Activated gamma-delta T cell treated with Interleukin-2 at 50 U/mL for 16 hours (primary cell): ENCODE measurements around the gene PLCB3.

ENCODE experiments used
- DNase-seq: peaks from one replicate; pipeline ENCODE4 v3.0.0-alpha.2; 2020

Gene PLCB3

DNA sequence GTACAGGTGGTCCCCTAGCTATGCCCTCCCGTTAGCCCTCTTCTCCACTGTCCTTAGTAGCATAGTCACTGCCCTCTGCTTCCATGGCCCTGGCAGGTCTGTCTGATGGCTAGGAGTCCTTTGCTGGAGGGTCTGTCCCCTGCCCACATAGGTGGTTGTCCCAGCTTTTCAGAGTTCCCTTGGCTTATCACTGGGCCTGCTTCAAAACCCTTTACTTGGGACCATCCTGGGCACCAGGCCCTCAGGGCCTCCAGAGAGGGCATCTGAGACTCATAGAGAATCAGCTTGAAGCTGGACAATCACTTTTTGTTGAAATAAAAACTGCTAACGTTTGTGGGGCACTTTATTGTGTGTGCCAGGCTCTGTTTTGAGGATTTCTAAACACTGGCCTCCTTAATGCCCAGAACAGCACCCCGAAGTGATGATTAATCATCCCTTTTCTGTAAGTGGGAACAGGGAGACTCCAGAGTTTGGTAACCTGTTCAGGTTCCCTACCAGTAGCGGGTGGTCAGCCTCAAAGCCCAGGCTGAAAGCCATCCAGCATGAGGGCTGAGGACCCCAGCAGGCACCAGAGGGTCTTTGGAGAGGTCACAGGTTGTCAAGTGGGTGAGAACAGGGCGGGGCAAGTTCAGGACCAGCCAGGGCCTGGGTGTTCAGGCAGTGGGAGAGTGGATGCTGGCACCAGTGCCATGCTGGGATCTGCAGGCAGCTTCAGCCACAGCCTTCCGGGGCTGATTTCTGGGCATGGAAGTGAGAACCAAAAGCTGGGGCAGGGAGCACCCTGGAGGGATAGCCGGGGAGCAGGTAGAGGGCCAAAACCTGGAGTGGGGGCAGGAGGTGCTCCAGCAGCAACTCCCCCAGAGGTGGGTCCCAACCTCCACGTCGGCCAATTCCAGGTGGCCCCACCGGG lies 39.3 kb downstream of the PLCB3 start:
- no peak for DNase-seq

DNA sequence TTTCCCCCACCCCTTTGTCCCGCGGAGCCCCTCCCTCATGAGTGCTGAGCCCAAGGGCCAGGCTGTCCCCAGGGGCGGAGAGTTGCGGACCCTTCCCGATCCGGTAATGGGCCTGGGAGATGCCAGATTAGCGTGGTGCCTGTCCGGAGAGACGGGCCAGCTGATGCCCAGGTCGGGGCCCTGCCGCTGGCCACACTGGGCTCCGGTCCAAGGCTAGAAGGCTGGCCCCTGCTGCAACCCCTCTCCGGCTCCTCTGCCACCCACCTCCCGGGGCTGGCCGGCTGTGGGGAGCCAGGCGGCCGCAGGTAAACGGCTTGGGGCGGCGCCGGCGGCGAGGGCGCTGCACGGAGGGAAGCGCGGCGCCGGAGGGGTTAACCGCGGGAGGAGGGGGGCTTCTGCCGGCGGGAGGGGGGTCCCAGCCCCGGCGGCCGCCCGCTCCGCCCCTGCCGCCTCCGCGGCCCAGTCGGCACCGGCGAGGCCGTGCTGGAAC lies 40.0 kb downstream of the PLCB3 start, which contains the start of gene KCNK4:
Gene KCNK4, plus strand, starts transcription at position 41 of the 490 bp plus-strand sequence. CDS start 1,717 bp downstream, outside the sequence.
- DNase-seq = no peak

DNA sequence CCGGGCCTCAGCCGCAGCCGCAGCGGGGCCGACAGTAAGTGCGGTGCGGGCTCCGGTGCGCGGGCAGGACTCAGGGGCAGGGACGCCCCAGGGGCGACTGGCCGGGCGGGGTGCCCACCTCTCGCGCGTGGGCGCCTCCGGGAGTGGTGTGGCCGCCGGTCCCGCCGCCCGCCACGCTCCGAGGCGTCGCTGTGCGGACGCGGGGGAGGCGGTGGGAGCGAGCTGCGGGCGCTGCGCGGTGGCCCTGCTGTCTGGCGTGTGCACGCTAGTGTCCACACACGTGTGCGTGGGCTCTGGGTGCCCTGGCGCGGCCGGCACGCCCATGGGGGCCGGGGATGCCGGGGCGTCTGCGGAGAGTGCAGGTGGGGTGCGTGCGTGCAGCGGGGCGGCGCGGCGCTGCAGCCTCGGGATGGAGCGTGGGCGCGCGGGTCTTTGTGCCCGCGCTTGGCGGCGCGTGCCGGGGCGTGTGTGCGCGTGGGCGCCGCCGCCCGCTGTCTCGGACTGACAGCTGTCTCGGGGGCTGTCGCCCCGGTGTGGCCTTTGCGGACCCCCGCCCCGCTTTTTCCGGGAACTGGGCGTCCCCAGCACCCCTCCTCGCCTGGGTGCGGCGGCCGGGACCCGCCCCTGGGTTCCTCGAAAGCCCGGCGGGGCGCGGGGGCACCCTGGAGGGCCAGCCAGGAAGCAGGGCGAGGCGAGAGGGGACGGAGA lies 40.6 kb downstream of the PLCB3 start:
- no peak for DNase-seq

DNA sequence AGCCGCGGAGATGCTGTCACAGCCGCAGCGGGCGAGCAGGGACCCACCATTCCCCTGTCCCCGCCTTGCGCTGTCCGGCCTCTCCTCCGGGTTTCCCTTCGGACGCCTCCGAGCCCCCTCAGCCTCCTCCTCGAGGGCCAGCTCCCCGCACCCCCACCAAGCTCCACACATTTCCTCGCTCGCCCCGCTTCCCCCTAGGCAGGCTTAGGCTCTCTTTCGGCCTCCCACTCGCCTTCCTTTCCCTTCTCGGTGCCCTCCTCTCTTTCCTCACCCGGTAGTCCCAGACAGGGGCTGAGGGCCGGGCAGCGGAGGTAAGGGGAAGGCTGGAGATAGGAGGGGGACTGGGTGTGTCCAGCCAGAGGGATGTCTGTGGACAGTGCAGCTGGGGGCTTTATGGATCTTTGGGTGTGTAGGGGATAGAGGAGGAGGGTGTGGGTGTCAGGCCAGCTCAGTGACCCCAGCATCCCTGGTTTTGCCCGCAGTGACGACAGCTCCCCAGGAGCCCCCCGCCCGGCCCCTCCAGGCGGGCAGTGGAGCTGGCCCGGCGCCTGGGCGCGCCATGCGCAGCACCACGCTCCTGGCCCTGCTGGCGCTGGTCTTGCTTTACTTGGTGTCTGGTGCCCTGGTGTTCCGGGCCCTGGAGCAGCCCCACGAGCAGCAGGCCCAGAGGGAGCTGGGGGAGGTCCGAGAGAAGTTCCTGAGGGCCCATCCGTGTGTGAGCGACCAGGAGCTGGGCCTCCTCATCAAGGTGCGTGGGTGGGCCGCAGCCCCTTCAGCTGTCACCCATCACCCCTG lies 41.3 kb downstream of the PLCB3 start:
- no peak for DNase-seq

DNA sequence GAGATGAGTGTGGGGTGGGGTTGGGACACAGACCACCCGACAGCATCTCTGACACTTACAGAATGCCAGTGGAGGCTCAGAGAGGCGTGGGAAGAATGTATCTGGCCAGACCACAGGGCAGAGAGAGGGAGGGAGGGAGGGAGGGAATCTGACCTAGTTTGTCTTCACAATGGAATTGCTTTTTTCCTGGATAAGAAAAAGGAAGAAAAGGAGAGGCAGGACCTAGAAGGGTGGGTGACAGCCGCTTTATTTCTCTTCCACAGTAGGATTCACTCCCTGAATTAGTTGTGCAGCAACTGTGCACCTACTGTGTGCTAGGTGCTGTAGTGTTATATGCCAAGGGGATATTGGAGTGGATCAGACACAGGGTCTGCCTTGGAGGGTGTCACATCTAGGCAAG lies 43.4 kb downstream of the PLCB3 start:
- no peak for DNase-seq

DNA sequence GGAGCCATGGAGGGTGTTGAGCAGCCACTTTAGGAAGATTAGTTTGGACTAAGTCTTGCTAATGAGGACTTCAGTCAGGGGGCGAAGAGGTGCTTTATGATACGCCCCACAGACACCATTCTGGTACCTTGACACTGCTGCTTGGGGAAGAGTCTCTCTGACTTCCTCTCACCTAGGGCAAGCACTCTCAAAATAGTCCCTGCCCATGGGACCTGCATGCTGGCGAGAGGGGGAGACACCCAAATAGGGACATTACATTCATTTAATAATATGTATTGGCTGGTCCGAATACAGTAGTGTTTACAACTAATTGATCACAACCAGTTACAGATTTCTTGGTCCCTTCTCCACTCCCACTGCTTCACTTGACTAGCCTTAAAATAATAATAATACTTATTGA lies 44.4 kb downstream of the PLCB3 start:
- no peak for DNase-seq

DNA sequence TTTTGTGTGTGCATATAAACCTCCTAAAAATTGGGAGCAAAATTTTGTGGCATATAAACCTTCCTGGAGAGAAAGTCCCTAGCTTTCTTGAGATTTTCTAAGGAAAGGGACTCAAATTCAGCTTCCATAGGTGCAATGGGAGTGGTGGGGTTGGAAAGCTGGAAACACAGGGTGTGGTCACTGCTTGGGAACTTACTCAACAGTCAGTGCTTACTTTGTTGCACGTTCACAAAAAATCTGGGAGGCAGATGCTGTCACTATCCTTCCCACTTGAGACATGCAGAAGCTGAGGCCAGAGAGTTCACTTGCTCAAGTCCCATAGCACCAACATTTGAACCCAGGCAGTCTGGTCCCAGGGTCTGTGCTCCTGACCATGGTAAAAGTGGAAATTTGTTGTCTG lies 44.9 kb downstream of the PLCB3 start:
- DNase-seq = no peak

DNA sequence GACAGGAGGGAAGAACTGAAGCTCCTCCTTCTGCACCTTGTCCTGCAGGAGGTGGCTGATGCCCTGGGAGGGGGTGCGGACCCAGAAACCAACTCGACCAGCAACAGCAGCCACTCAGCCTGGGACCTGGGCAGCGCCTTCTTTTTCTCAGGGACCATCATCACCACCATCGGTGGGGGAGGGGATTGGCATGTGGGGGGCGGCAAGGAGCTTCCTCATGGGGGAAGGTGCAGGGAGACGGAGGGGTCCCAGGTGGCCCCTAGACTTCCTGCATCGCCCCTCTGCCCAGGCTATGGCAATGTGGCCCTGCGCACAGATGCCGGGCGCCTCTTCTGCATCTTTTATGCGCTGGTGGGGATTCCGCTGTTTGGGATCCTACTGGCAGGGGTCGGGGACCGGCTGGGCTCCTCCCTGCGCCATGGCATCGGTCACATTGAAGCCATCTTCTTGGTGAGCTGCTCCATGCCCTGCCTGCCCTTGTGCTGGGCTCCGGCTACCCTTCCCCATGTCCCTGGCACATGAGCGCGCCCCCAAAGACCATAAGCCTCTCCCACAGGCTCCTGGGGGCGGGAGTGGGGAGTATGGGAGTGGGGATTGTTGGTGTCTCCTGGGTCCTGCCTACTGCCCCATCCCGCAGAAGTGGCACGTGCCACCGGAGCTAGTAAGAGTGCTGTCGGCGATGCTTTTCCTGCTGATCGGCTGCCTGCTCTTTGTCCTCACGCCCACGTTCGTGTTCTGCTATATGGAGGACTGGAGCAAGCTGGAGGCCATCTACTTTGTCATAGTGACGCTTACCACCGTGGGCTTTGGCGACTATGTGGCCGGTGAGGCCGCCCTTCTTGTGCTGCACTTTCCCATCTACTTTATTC lies 45.7 kb downstream of the PLCB3 start:
- no peak for DNase-seq

DNA sequence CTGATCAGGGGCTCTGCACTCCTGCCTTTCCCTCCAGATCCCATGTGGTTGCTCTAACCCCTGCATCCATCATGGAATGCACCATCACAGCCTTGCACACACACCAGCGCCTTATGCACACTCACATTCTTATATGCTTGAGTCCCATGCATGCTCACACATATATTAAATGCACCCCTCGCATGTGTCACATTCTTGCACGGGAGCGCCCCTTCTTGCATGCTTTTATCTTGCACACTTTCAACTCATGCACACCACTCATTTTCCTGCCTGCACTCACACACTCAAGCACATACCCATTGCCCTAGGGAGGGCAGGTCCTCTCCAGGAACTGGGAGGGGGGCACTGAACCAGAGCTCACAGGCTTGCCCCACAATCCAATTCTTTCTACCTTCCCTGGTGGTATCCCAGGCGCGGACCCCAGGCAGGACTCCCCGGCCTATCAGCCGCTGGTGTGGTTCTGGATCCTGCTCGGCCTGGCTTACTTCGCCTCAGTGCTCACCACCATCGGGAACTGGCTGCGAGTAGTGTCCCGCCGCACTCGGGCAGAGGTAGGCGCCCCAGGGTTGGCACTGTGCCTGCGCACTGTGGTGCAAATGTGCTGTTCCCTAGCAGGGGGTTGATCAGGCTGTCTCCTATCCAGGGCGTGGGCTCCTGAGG lies 46.5 kb downstream of the PLCB3 start:
- no peak for DNase-seq

DNA sequence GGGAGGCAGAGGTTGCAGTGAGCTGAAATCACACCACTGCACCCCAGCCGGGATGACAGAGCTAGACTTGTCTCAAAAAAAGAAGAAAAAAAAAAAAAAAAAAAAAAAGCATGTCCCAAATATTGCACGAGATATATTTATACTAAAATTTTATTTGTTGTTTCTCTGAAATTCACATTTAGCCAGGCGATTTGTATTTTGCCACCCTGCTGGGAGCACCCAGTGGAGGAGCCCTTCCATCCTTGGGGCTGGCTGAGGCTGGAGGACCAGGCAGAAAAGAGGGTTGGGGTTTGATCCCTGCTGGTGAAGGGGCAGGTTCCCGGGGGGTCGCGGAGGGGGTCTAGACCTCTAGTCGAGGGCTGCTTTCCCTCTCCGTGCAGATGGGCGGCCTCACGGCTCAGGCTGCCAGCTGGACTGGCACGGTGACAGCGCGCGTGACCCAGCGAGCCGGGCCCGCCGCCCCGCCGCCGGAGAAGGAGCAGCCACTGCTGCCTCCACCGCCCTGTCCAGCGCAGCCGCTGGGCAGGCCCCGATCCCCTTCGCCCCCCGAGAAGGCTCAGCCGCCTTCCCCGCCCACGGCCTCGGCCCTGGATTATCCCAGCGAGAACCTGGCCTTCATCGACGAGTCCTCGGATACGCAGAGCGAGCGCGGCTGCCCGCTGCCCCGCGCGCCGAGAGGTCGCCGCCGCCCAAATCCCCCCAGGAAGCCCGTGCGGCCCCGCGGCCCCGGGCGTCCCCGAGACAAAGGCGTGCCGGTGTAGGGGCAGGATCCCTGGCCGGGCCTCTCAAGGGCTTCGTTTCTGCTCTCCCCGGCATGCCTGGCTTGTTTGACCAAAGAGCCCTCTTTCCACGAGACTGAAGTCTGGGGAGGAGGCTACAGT lies 47.9 kb downstream of the PLCB3 start:
- no peak for DNase-seq

DNA sequence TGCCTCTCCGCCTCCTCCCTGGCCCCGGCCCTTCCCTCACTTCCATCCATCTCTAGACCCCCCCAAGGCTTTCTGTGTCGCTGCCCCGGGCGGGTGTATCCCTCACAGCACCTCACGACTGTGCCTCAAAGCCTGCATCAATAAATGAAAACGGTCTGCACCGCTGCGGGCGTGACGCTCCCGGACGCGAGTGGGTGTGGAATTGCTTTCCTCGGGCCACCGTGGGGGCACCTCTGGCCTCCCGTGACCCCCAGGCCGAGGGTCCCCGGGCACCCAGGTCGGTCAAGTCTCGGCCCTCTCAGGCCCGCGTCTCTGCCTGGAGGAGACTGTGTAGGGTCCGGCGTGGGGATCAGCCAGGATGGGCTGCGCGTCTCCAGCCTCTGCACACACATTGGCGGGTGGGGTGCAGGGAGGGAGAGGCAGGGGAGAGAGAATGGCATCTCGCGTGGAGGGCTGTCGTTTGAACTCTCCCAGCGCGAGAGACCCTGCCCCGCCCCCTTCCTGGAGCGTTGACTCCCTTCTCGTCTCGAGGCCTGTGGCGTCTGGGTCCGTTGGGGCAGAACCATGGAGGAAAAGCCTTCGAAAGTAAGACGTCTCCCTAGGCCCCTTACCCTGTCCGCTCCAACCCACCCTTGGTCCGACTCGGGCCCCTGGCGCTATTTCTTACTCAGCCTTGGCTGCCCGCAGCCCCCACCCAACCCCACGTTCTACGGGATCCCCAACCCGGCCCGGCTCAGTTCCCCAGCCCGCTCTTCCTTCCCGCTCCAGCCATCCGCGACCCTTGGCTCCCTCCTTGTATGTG lies 48.7 kb downstream of the PLCB3 start, which contains the start of gene CATSPERZ:
Gene CATSPERZ, plus strand, starts transcription at position 512 of the 802 bp plus-strand sequence. Its CDS starts 53 bp downstream, at position 565.
- no peak for DNase-seq

DNA sequence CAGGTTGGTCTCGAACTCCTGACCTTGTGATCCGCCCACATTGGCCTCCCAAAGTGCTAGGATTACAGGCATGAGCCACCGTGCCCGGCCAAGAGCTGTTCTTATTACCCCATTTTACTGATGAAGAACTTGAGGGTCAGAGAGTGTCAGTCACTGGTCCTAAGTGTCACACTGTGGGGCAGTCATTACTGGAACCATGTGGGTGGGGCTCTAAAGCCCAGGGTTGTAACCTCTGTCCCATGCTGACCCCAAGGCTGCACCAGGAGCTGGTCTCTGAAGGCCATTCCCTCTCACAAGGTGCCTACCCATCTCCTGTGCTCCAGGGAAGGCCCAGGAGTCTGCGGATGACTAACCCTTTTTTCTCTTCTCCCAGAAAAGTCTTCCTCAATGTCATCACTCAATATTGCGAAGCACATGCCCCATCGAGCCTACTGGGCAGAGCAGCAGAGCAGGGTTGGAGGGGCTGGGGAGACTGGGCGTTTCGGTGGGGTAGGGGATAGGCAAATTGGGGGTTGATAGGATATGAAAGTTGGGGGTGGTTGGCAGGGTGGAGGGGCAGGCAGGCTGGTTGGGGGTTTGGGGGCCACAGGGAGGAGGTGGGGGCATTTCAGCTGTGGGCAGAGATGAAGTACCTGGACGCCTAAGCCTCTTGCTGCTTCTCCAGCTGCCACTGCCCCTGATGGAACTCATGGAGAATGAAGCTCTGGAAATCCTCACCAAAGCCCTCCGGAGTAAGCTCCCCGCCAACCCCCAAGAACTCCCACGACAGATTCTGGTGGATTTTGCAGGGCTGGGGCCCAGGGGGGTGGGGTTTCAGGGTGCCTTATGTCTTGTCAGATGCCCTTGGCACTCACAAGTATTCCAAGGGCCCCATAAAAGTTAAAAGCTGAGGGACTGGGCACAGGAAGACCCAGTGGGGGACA lies 52.0 kb downstream of the PLCB3 start:
- no peak for DNase-seq

DNA sequence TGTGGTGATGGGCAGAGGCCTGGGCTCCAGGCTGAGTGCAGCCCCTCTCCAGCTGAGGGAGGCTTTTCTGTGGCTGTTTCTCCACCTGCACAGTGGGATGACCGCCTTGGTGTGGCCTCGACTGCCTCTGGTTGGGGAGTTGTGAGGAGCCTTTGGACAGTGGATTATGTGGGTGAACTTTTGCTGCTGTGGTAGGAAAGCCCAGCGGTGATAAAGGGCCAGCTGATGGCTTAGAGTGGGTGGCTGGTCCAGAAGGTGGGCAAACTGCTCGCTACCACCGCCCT lies 52.6 kb downstream of the PLCB3 start:
- no peak for DNase-seq

DNA sequence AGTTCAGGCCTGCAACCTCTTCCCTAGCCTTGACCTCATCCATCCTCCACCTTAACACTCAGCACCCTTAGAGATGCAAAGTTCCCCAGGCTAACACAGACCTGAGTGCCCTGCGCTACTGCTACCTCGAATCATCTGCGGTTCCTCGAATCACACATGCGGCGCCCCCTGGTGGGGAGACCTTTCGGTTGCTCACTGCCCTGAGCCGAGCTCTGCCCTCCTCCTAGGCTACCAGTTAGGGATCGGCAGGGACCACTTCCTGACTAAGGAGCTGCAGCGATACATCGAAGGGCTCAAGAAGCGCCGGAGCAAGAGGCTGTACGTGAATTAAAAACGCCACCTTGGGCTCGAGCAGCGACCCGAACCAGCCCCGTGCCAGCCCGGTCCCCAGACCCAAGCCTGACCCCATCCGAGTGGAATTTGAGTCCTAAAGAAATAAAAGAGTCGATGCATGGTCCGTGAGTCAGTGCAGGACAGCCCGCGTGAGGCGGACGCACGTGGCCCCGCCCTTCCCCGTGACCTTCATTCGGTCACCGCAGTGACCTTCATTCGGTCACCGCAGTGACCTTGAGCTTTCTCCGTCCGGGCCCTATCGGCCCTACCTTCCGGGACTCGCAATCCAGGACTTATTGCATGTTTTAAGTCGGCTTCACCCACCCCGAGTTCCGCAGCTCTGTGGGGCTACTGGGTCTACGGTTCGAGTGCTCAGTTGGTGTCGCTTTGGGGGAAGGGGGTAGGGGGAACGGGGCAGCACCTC lies 53.2 kb downstream of the PLCB3 start:
- peak; percentile 96 for DNase-seq

DNA sequence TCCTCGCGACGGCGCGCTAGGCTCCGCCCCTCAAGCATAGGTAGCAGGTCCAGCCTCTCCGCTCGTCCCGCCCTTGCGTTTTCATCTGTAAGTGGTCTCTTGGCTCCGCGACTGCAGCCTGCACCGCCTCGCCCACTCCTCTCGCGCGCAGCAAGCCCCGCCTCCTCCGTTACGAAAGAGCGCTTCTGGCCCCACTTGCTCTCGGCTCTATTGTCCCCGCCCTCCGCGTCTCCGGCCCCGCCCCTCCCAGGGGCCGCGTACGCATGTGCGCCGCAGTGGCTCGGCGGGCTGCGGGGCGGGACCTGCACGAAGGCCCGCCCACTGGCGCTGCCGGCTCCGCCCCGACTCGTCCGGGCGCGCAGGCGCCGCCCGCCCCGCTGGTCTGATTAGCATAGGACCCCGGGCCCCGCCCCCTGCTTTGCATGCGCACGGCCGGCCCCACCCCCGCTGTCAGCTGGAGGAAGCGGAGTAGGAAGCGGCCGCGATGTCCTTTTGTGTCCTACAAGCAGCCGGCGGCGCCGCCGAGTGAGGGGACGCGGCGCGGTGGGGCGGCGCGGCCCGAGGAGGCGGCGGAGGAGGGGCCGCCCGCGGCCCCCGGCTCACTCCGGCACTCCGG lies 53.9 kb downstream of the PLCB3 start, which contains the start of gene ESRRA:
Gene ESRRA, plus strand, starts transcription at position 450 of the 616 bp plus-strand sequence. CDS start 1,656 bp downstream, outside the sequence.
- peak; percentile 100 for DNase-seq

DNA sequence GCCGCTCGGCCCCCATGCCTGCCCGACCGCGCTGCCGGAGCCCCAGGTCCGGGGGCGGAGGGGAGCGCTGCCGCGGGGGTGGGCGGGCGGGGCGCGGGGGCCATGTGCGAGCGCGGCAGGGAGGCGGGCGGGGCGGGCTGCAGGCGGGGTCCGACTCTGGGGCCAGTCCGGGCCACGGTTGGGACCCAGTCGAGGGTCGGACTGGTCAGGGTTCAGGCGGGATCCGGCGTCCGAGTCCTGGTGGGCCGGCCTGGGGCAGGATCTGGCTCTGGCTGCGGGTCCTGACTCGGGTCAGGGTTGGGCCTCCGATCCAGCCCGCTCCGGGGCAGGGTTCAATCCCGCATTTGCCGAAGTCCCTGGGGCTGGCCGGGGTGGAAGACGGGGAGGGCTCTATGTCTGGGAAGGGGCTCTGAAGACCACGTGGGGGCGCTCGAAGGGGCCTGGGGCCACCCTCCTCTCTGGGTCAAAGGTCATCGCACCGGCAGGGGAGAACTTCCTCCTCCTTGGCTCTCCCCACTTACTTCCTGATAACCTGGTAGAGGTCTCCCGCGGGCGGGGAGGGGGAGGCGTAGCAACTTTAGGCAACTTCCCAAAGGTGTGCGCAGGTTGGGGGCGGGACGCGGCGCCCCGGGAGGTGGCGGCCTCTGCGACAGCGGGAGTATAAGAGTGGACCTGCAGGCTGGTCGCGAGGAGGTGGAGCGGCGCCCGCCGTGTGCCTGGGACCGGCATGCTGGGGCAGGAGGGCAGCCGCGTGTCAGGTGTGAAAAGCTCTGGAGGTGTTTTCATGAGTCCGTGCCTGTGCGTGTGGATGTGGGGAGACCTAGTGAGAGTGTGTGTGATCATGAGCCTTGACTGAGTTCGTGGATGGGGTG lies 54.6 kb downstream of the PLCB3 start:
- DNase-seq = peak; percentile 60
